CD1c-positive myeloid dendritic cell (primary cell): ENCODE data around the gene GOLPH3L.
A peak's percentile ranks its signal among the peaks of the same experiment; 100 is the strongest.
"Not testable (repeated sequence)": the region's sequence is repeated elsewhere in the genome, so short reads cannot be mapped to it uniquely, and the experiment has no call there.

ENCODE experiments used
- DNase-seq: peaks from one replicate; pipeline ENCODE4 v3.0.0-alpha.2; 2016; ENCODE audit errors: extremely low spot score

Gene GOLPH3L

DNA sequence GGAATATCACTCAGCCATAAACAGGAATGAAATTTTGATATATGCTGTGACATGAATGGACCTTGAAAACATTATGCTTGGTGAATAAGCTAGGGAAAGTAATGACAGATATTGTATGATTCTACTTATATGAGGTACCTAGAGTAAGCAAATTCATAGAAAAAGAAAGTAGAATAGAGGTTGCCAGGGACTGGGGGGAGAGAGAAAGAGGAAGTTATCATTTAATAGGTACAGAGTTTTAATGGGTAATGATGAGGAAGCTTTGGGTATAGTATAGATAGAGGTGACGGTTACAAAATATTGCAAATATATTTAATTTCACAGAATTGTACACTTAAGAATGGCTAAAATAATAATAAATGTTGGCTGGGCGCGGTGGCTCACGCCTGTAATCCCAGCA, 36.4 kb downstream of the GOLPH3L start:
- DNase-seq = no peak

- DNase-seq = not testable (repeated sequence)
Observed at GRCh38 chr1:150657064-150657463, 39.9 kb downstream of the GOLPH3L start.

DNA sequence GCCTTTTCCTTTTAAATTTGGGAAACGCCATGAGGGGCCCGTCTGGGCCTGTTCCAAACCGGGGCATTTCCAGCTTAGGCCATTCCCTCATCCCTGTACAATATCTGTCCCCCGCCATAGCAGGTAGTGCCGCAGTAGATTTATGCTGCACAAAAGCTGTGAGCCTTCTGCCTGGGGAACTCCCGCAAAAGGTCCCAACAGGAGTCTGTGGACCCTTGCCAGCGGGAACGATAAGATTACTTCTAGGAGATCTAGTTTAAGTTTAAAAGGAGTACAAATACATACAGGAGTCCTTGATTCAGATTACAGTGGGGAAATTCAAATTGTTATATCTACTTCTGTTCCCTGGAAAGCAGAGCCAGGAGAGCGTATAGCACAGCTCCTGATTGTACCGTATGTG, 42.3 kb downstream of the GOLPH3L start:
- not testable (repeated sequence) for DNase-seq

GRCh38 chr1:150650193-150650592, 46.8 kb downstream of the GOLPH3L start:
- no peak for DNase-seq

DNA sequence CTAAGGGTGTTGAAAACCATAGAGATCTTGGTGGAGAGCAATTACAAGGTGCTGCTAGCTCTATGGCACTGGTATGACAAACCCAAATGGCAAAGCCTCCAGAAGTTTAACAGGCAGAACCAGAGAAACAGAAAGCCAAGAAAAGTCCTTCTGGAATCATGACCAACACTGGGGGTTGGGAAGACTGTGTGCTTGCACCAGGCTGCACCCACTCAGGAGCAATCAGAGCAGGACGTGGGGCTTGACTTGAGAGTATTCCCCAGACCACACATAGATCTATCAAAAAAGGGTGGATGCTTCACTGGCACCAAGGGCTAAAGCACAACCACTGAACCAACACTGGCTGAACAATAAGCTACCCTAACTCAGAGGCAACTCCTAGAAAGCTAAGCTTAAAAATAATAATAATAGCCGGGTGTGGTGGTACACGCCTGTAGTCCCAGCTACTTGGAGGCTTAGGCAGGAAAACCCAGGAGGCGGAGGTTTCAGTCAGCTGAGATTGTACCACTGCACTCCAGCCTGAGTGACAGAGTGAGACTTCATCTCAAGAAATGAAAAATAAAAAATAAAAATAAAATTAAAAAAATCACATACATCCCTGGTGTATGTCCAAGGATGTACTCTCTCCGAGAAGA, 47.4 kb downstream of the GOLPH3L start:
- no peak for DNase-seq

GRCh38 chr1:150642296-150642695, 54.7 kb downstream of the GOLPH3L start:
- DNase-seq = no peak

DNA sequence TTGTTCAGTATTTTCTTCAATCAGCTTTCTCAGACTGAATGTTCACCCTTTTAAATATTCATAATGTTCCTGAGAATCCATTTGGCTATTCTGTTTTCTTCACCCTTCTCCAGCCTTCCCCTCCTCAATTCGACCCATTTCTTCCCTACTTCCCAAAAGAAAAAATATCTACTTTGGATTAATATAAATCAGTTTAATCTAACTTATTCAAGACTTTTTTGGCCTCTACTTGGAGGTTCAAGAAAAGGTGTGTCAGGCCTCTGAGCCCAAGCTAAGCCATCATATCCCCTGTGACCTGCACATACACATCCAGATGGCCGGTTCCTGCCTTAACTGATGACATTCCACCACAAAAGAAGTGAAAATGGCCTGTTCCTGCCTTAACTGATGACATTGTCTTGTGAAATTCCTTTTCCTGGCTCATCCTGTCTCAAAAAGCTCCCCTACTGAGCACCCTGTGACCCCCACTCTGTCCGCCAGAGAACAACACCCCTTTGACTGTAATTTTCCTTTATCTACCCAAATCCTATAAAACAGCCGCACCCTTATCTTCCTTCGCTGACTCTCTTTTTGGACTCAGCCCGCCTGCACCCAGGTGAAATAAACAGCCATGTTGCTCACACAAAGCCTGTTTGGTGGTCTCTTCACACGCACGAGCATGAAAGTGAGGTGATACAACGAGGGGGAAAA, 55.7 kb downstream of the GOLPH3L start:
- not testable (repeated sequence) for DNase-seq

- not testable (repeated sequence) for DNase-seq
Observed at GRCh38 chr1:150638430-150638829, 58.5 kb downstream of the GOLPH3L start.

DNA sequence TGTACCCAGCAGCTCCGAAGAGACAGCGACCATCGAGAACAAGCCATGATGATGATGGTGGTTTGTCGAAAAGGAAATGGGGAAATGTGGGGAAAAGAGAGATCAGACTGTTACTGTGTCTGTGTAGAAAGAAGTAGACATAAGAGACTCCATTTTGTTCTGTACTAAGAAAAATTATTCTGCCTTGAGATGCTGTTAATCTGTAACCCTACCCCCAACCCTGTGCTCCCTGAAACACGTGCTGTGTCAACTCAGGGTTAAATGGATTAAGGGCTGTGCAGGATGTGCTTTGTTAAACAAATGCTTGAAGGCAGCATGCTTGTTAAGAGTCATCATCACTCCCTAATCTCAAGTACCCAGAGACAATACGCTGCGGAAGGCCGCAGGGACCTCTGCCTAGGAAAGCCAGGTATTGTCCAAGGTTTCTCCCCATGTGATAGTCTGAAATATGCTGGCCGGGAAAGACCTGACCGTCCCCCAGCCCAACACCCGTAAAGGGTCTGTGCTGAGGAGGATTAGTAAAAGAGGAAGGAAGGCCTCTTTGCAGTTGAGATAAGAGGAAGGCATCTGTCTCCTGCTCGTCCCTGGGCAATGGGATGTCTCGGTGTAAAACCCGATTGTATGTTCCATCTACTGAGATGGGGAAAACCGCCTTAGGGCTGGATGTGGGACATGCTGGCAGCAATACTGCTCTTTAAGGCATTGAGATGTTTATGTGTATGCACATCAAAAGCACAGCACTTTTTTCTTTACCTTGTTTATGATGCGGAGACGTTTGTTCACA, 61.9 kb downstream of the GOLPH3L start:
- DNase-seq = not testable (repeated sequence)

GRCh38 chr1:150629115-150629928, 67.6 kb downstream of the GOLPH3L start, which contains the start of gene ENSA:
Gene ENSA (minus strand): TSS chr1:150629612. CDS start chr1:150629470, 142 bp downstream.
- peak; percentile 99 for DNase-seq

- DNase-seq = no peak
Observed at GRCh38 chr1:150628766-150629114, 68.2 kb downstream of the GOLPH3L start.

GRCh38 chr1:150627826-150628410, 69.0 kb downstream of the GOLPH3L start:
- peak; percentile 34 for DNase-seq

- no peak for DNase-seq
Observed at GRCh38 chr1:150626150-150626549, 70.8 kb downstream of the GOLPH3L start.

GRCh38 chr1:150624546-150624945, 72.4 kb downstream of the GOLPH3L start:
- DNase-seq = not testable (repeated sequence)

DNA sequence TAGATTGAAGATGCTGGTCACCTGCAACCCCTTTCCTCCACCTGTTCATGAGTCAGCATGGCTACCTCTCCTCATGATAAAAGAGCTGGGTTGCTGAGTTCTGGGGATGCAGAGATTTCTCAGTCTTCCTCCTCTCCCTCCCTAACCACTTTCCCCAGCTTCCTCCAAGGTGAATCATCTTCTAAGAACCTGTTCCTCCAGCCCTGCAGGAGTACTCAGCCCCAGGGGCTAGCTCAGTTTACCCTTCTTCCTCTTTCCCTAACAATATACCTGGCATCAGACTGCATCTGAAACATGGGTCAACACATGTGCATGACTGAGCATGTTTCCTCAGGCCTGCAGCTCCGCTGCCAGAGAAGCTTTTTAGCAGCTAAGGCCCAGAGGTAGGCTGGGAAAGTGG, 72.8 kb downstream of the GOLPH3L start:
- not testable (repeated sequence) for DNase-seq

DNA sequence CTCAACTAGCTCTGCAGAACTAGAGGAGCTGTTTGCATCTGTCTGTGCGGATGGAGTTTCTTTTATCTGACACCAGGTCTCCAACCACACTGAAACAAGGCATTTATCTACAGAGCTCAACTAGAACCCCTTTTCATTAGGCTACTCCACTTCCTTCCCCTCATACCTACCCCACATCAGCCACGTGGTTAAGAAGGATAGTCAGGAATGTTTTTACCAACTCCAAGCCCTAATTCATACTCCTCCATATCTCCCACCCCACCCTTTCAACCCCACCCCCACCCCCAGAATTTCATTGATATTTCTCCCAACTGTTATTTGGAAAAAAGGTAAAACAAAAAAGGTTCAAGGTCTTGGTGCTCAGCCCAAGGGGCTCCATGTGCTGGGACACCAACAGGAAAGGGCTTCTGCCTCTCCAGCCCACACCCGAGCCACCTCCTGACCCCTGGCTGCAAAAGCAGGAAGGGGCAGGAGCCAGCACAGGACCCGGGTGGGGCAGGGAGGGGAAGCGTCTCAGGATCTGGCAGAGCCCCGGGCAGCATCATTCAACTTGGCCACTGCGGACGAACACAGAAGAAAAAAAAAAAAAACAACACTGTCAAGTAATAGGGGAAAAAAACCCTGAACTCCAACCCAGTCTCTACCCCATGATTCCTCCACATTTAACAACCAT, 74.5 kb downstream of the GOLPH3L start:
- no peak for DNase-seq

GRCh38 chr1:150621497-150622302, 75.3 kb downstream of the GOLPH3L start:
- peak; percentile 81 for DNase-seq

DNA sequence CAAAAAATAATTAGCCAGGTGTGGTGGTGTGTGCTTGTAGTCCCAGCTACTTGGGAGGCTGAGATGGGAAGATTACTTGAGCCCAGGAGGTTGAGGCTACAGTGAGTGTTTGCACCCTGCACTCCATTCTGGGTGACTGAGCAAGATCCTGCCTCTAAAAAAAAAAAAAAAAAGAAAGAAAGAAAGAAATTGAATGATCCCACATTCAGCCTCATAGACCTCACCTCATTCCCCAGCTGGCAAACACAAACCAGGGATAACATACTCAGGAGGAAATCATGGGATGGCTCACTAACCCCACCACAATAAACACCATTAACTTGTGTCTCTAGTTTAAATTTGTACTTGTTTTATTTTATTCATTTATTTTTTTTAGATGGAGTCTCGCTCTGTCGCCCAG, 76.0 kb downstream of the GOLPH3L start:
- DNase-seq = no peak

DNA sequence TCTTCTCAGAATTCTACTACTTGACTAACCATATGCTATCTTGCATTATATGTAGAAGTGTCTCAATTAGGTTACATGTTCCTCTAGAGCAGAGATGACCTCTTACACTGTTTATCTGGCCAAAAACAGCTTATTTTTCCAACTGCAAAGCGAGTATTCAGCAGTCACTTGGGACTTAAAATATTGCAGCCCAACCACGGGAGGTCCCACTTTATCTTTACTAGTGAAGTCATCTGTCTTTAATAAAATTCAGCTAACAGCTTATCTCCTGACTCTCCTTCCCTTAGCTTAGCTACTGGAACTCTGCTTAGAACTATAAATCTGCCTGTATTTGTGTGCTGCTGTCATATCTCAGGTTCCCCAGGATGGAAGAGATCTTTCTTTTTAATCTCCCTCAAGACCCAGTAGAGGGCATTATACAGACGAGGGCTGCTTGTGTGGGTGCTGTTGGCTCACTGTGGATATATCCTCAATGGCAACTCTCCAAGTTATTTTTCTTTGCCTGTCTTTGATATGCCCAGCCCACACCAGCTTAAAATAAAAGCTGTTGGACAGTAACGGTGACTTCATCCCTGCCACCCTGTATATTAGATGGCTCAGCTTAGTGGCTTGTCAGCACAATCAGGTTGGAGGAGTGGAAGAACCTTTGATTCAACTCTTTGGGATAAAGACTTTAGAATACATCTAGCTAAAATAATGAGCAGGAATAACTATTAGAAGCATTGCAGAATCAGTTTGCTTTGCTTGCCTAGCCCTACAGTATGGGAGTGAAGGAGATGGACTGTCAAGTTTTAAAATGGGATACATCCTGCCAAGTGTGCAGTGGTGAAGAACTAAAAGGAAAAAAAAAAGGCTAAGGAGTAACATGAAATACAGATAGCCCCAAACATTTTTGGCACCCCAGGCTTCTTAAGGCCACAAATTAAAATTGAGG, 77.1 kb downstream of the GOLPH3L start:
- DNase-seq = peak; percentile 72
